NT2/D1 (cell line): ENCODE measurements around the gene MAML3.

ENCODE experiments used
- SUZ12 ChIP-seq: IDR thresholded peaks from 2 replicates; pipeline ENCODE4 v1.6.1; 2011; ENCODE audit not compliant: insufficient read length, insufficient read depth; ENCODE audit errors: extremely low read depth
- YY1 ChIP-seq: IDR thresholded peaks from 2 replicates; pipeline ENCODE4 v1.6.1; 2011; ENCODE audit not compliant: insufficient read length, insufficient read depth
- ZNF274 ChIP-seq: IDR thresholded peaks from 2 replicates; pipeline ENCODE4 v1.6.1; 2011; ENCODE audit warnings: mild to moderate bottlenecking, low read depth, low read length

DNA sequence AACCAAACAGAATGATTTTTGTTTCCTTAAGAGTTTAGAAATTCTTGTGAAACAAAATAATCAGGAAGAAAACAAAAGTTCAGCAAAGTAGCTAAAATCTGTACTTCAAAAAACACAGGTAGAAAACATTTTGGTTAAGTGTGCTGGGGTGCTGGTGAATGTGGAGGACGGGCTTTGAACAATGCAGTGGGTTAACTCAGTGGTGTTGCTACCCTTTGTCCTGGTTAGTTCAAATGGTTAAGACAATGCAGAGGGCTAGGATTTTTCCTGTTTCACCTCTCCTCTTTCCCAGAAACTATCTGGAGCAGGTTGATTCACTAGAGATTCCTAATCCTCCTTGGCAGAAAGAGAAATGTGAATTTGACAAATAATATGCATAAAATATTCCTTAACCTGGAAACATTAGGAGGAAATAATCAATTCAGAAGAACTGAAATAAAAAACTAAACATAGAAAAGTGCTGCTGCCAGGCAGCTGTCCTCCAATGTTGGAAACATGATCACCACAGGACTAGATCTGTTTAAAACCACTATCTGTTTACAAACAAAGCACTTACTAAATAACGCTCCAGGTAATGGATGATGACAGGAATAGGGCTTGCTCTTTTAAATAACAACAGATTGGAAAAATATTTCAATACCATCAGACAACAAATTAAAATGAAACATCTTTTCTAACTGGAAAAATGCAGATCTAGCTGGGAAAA, 148.9 kb downstream of the MAML3 start:
- TF ChIP-seq ZNF274 = no peak
- TF ChIP-seq YY1 = no peak
- no peak for TF ChIP-seq SUZ12
